Osteoblast (primary cell): ENCODE results near the gene NCK2. TPM values are rescaled to one million over a fixed set of nuclear protein-coding genes. Genes with fewer than 3 reads are reported as not detected.

Experiments
- DNase-seq: peaks from one replicate; pipeline ENCODE4 v3.0.0; 2011; ENCODE audit warnings: low spot score, mixed read lengths; ENCODE audit not compliant: insufficient read length; ENCODE audit errors: missing footprints
- H2AFZ ChIP-seq: 2 replicates; pipeline ENCODE4 v1.6.0; 2011; ENCODE audit warnings: mild to moderate bottlenecking, low read length
- H3K27ac ChIP-seq: 2 replicates; pipeline ENCODE4 v1.5.1; 2011; ENCODE audit warnings: mild to moderate bottlenecking, low read depth, low read length, moderate library complexity
- H3K27me3 ChIP-seq: 2 replicates; pipeline ENCODE4 v1.6.0; 2012; ENCODE audit warnings: mild to moderate bottlenecking, control low read depth, inconsistent platforms, low read length, moderate library complexity; ENCODE audit not compliant: insufficient read depth
- H3K36me3 ChIP-seq: 2 replicates; pipeline ENCODE4 v1.5.1; 2011; ENCODE audit warnings: mild to moderate bottlenecking, low read length, control low read depth, moderate library complexity; ENCODE audit not compliant: insufficient read depth
- H3K4me1 ChIP-seq: 2 replicates; pipeline ENCODE4 v1.5.1; 2011; ENCODE audit warnings: mild to moderate bottlenecking, low read length, control low read depth, moderate library complexity; ENCODE audit not compliant: insufficient read depth
- H3K4me2 ChIP-seq: 2 replicates; pipeline ENCODE4 v1.6.0; 2011; ENCODE audit warnings: mild to moderate bottlenecking, low read length; ENCODE audit not compliant: insufficient read depth
- H3K4me3 ChIP-seq: fragments of 200-600 bp; sonication (generic); 3 replicates; pipeline ENCODE4 v1.5.1; 2012; ENCODE audit warnings: mild to moderate bottlenecking, low read length, inconsistent platforms; ENCODE audit not compliant: insufficient read depth
- H3K79me2 ChIP-seq: 2 replicates; pipeline ENCODE4 v1.6.0; 2012; ENCODE audit warnings: mild to moderate bottlenecking, low read length, control low read depth, inconsistent platforms; ENCODE audit not compliant: insufficient read depth
- H3K9me3 ChIP-seq: 2 replicates; pipeline ENCODE4 v1.5.1; 2011; ENCODE audit warnings: low read depth, low read length, control low read depth
- H4K20me1 ChIP-seq: 2 replicates; pipeline ENCODE4 v1.6.0; 2012; ENCODE audit warnings: mild to moderate bottlenecking, low read length, control low read depth; ENCODE audit not compliant: insufficient read depth
- total RNA-seq: library from RNA; depleted of rRNA; stranded (reverse); fragments of >200 nt; gene quantifications from 2 replicates; pipeline ENCODE4 v1.2.3, GENCODE V29; 2012
- TF ChIP-seq, protein P1 (sequence below): IDR thresholded peaks from 2 replicates; pipeline ENCODE4 v1.5.1; 2011; ENCODE audit warnings: mild to moderate bottlenecking, low read depth, low read length, moderate library complexity; ENCODE audit errors: extremely low read depth

The NCK2 gene
- total RNA-seq, 1 donor = 28.6 TPM

- Histone ChIP-seq H3K4me3 (no peak overlapping the region), H4K20me1 (peaks cover 40% of the 10 kb centered on the region)
- no peak for DNase-seq
These were observed 20.9 kb downstream of the NCK2 start for GRCh38 chr2:105765415-105766299.

GRCh38 chr2:105766300-105766866 lies 21.7 kb downstream of the NCK2 start:
- Histone ChIP-seq H2AFZ (no peak overlapping the region), H3K4me3 (no peak overlapping the region), H3K36me3 (no peaks in the 10 kb centered on the region), H3K4me2 (no peak overlapping the region), H3K9me3 (no peaks in the 10 kb centered on the region), H4K20me1 (peaks cover 35% of the 10 kb centered on the region), H3K27ac (no peak overlapping the region), H3K4me1 (peaks cover 15% of the 10 kb centered on the region), H3K79me2 (peaks cover 54% of the 10 kb centered on the region), H3K27me3 (no peaks in the 10 kb centered on the region)
- TF ChIP-seq, protein P1, sequence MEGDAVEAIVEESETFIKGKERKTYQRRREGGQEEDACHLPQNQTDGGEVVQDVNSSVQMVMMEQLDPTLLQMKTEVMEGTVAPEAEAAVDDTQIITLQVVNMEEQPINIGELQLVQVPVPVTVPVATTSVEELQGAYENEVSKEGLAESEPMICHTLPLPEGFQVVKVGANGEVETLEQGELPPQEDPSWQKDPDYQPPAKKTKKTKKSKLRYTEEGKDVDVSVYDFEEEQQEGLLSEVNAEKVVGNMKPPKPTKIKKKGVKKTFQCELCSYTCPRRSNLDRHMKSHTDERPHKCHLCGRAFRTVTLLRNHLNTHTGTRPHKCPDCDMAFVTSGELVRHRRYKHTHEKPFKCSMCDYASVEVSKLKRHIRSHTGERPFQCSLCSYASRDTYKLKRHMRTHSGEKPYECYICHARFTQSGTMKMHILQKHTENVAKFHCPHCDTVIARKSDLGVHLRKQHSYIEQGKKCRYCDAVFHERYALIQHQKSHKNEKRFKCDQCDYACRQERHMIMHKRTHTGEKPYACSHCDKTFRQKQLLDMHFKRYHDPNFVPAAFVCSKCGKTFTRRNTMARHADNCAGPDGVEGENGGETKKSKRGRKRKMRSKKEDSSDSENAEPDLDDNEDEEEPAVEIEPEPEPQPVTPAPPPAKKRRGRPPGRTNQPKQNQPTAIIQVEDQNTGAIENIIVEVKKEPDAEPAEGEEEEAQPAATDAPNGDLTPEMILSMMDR = no peak
- no peak for DNase-seq

More at GRCh38 chr2:105765415-105766299, 20.9 kb downstream of the NCK2 start:
- Histone ChIP-seq H3K79me2 (peaks cover 61% of the 10 kb centered on the region), H3K36me3 (no peaks in the 10 kb centered on the region), H3K4me1 (peaks cover 15% of the 10 kb centered on the region), H3K27ac (no peak overlapping the region), H3K27me3 (no peaks in the 10 kb centered on the region), H3K4me2 (no peak overlapping the region), H2AFZ (no peak overlapping the region), H3K9me3 (no peaks in the 10 kb centered on the region)
- TF ChIP-seq, protein P1 = no peak

DNA sequence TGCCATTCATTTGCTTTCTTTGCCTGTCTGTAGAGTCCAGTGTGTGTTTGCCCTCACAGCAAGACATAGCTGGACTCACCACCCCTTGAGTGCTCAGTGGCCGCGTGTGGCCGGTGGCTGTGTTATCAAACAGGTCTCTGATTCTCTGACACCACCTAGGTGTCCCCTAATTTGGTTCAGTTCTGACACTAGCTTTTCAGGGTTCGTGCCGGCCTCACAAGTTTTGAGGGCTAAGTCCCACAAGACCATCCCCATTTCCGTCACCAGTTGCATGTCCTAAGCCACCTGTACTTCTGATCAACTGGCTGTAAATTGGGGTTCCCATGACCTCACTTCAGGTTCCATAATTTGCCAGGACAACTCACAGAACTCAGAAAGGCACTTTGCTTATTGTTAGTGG lies 23.5 kb downstream of the NCK2 start:
- peaks cover 23% of the 10 kb centered on the region for H4K20me1 ChIP-seq
- H3K27ac ChIP-seq = no peak overlapping the region
- H3K27me3 ChIP-seq = no peaks in the 10 kb centered on the region
- no peak overlapping the region for H3K4me3 ChIP-seq
- TF ChIP-seq, protein P1 = no peak
- H3K4me2 ChIP-seq = no peak overlapping the region
- H3K79me2 ChIP-seq = peaks cover 50% of the 10 kb centered on the region
- H3K9me3 ChIP-seq = no peaks in the 10 kb centered on the region
- no peak for DNase-seq
- peaks cover 5% of the 10 kb centered on the region for H3K4me1 ChIP-seq
- H2AFZ ChIP-seq = no peak overlapping the region
- H3K36me3 ChIP-seq = no peaks in the 10 kb centered on the region

GRCh38 chr2:105768961-105769452 lies 24.3 kb downstream of the NCK2 start:
- peaks cover 20% of the 10 kb centered on the region for H4K20me1 ChIP-seq

More at GRCh38 chr2:105768961-105769452, 24.3 kb downstream of the NCK2 start:
- H3K4me3 ChIP-seq = no peak overlapping the region
- peak overlapping the region; percentile 24 for H3K27ac ChIP-seq
- H3K79me2 ChIP-seq = peaks cover 50% of the 10 kb centered on the region
- DNase-seq = peak; percentile 86
- peaks cover 5% of the 10 kb centered on the region for H3K4me1 ChIP-seq
- no peaks in the 10 kb centered on the region for H3K27me3 ChIP-seq
- TF ChIP-seq, protein P1 = no peak
- no peaks in the 10 kb centered on the region for H3K36me3 ChIP-seq
- H3K4me2 ChIP-seq = peak overlapping the region; percentile 46
- H3K9me3 ChIP-seq = no peaks in the 10 kb centered on the region
- no peak overlapping the region for H2AFZ ChIP-seq
